Keratinocyte (primary cell): ENCODE data around the gene ZNF526.

ENCODE experiments used
- CTCF ChIP-seq, 3 experiments: IDR thresholded peaks in 1 of 3; conservative IDR thresholded peaks in 1 of 3; optimal IDR thresholded peaks in 1 of 3; 2 replicates in 2 of 3; 3 replicates in 1 of 3; pipeline versions ENCODE3 to v1.5.1; 2011; ENCODE audit warnings: low read length in 3 of 3, mild to moderate bottlenecking in 3 of 3, moderate library complexity in 2 of 3, control low read depth in 1 of 3, inconsistent platforms in 1 of 3; ENCODE audit not compliant: insufficient read depth in 2 of 3; ENCODE audit errors: extremely low read depth in 1 of 3
- EZH2 ChIP-seq: IDR thresholded peaks from one replicate; pipeline ENCODE4 v1.6.1; 2012; ENCODE audit warnings: inconsistent platforms, mild to moderate bottlenecking, low read length, moderate library complexity

GRCh38 chr19:42274065-42274682 lies 54.1 kb downstream of the ZNF526 start:
- no peak for TF ChIP-seq CTCF (optimal IDR thresholded peaks at IDR 0.05 in 1 of 3, IDR thresholded peaks at IDR 0.05 in 1 of 3, conservative IDR thresholded peaks at IDR 0.05 in 1 of 3; ENCODE audit: extremely low read depth in 1 of 3, insufficient read depth in 2 of 3, low read length in 3 of 3)
- TF ChIP-seq EZH2, result no peak
